T47D (cell line): ENCODE data around the gene LCMT1.
"Not testable (repeated sequence)": the region's sequence is repeated elsewhere in the genome, so short reads cannot be mapped to it uniquely, and the experiment has no call there.

Experiments
- DNase-seq, 2 experiments: peaks; one replicate each; pipeline versions ENCODE4 v3.0.0 to v3.0.0-alpha.2; 2011 to 2012; ENCODE audit warnings: low read depth in 1 of 2, low spot score in 1 of 2
- JUND ChIP-seq: IDR thresholded peaks from 2 replicates; pipeline ENCODE4 v1.6.1; 2012; ENCODE audit warnings: low read depth
- in situ Hi-C: cut with HindIII; loops from 2 replicates; pipeline ENCODE4 v1.10.0; 2016; ENCODE audit warnings: low sequenced_read_pairs, low pct_unique_long_range_greater_than_20kb

LCMT1 gene

DNA sequence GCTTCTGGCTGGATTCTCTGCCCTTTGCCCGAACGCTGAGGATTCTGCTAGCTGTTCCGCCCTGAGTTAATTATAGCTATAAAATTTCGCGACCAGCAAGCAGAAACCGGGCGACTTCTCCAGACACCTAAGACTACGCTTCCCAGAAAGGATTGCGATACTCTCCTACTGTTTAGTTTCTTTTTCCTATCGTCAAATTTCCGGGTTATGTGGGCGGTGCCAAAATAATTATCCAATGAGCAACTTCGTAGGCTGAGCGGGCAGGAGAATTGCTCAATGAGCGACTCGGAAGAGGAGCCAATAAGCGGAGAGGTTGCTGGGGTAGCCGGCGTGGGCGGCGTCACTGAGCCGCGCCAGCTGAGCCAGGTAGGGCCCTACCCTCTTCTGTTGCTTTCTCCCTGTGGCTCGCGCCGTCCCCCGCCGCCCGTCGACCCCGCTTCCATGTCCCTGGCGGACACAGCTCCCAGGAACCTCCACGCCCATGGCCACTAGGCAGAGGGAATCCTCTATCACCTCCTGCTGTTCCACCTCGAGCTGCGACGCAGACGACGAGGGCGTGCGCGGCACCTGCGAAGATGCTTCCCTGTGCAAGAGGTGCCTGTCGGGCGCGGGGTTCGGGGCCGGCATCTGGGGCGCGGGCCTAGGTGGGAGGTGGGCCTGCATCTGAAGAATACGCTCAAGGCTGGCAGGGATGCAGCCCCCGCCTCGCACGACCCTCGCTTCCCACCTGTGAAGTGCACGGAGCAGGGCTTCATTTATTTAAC is at the start of gene LCMT1:
LCMT1 (plus strand) TSS at position 340 of the 764 bp plus-strand sequence; CDS start at position 482, 142 bp downstream.
- no peak for TF ChIP-seq JUND
- peak; percentile 96 to 99 for DNase-seq
- in situ Hi-C loops = no loop called here

DNA sequence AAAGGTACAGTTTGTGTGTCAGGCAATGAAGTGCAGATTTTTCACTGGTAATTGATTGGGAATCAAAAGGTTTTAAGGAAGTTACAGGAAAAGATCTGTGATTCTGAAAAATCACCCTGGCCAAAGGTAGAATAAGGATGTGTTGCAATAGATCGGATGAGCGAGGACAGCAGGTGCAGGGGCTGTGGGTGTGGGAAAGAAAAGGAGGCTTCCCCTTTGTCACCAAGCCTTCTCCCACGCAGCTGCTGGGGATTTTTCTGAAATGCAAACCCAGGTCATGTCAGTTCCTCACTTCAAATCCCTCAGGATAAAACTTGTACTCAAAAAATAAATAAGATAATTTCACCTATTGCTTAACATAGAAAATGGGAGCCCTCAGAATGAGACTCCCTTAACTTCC is 48.4 kb upstream of the LCMT1 start:
- in situ Hi-C loops = no loop called here
- DNase-seq = no peak
- TF ChIP-seq JUND = no peak

DNA sequence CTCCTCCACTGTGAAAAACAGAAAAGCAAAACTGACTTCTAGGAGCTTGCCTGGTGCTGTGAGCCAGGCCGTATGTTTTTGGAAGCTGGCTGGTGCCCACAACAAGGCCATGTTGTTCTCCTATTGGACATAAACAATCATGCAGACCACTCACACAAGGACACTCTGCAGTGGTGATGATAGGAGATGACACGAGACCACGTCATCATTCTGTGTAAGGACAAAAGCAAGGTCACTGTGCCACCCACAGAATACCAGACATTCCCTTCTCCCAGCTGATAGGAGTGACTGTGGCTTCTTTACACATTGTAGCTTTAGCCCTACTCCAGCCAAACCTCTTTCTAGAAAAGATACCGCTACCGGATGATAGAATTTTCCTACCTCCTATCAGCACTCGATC is 47.7 kb upstream of the LCMT1 start:
- DNase-seq = no peak
- no peak for TF ChIP-seq JUND
- in situ Hi-C loops = no loop called here

DNA sequence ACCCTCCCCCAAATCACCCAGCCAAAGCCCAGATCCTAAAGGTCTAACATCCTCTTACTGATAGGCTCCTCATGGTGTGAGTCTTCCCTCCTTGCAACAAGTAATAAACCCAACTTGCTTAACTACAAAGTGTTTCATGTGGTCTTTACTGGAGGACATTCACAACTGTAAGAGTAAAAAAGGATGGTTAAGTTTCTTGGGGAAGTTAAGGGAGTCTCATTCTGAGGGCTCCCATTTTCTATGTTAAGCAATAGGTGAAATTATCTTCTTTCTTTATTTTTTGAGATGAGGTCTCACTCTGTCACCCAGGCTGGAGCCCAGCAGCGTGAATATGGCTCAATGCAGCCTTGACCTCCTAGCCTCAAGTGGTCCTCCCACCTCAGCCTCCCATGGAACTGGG is 47.3 kb upstream of the LCMT1 start:
- in situ Hi-C loops, DNase-seq: not testable (repeated sequence)

DNA sequence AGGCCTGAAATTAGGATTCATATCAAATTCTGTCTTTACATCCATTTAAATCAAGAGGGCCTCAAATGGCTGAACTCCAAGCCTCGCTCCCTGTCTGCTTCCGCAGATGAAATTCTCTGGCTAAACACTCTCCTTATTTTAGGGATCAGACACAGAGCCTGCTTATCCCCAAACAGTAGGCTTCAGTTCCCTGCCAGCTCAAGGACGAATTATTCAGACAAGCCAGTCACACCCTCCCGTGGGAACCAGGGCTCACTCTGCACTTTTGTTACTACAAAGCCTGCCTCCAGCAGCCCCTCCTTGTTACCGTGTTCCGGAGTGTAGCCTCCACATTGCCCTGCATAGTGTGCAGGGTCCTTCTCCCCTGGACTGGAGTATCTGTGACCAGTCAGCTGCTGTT is 46.6 kb upstream of the LCMT1 start:
- no peak for DNase-seq
- TF ChIP-seq JUND = no peak
- in situ Hi-C loops = no loop called here

DNA sequence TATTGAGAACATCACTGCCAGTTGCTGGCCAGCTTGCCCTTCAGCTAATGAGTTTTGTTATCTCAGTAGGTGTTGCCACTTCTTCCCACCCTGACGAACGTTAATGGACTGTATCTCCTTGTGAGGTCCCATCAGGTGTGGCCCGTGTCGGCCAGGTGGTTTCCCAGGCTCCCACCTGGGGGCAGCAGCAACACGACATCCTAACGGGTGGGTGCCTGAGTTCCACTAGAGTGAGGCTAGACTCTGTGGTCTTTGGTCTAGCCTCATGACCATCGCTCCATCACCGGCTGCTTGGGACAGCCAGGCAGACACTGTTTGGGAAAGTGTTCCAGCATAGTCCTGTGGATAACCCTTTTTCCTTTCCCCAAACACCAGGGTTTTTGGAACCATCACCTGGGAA is 45.6 kb upstream of the LCMT1 start:
- no peak for TF ChIP-seq JUND
- in situ Hi-C loops = no loop called here
- DNase-seq = no peak

DNA sequence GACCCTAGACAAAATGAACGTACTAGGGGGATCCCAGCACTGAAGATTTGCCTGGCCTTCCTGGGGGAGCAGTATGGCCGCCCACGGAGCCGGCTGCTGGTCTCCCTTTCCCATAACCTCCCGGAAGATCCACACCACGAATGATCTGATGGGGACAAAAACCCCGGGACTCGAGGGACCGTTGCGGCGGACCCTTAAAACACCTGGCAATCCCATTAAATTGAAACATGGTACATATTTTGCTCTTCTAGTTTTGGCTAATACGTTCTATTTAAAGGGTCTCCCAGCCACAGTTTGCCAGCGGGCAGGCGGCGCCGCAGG is 45.2 kb upstream of the LCMT1 start:
- DNase-seq = no peak
- no peak for TF ChIP-seq JUND
- in situ Hi-C loops = no loop called here

DNA sequence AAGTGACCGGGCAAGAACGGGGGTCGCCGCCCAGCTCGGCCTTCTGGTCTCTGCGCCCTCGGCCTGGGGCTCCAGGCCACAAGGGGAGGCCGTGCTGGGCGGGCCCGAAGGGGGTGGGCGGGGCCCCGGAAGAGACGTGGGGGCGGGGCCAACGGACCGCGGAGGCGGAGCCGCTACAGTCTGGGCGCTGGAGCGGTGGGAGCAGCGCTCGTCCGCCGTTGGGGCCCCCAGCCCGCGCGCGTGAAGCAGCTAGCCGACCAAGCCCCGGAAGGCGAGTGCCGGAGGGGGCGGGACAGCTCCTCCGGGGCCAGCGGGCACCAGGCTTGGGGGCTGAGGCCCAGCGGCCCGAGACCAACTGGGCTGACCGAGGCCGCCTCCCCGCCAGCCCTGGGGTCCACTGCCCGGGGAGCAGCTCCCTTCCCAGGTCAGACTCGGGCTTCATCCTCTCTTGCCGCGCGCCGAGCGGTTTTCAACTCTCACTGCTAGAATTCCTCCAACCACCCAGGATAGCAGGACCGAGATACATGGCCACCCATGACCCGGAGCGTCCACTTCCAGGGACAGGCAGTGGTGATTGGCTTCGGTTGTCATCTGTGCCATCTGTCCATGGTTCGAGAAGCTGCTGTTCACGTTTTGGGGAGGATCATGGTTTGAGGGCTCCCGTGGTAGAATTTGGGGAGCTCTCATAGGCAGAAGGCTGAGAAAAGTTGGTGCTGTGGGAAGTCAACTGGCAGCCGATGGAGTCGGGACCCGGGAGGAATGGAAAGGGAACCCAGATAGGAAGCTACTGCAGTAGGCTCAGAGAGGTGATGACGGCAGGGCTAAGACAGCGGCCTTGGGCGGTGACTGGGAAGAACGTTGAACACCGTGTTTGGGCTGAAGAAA is 44.6 kb upstream of the LCMT1 start:
- in situ Hi-C loops = no loop called here
- TF ChIP-seq JUND = no peak
- DNase-seq = peak; percentile 76 to 78

DNA sequence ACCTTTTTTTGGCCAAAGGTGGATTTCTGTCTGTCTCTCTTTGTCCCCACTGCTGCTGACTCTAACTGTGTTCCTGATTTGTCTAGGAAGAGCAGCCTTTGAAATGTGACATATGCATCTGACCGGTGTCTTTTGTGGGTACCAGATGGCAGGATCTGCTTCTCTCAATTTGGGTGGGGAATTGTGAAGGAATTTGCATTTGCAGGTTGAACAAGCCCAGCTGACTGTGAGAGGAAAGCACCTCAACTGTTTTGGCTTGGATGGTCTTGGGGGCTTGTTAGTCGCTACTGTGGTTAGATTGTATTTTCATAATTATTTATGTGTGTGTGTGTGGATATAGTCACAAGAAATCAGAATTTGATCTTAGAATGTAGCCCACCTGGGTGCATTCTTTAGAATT is 37.7 kb upstream of the LCMT1 start:
- in situ Hi-C loops = no loop called here
- TF ChIP-seq JUND = no peak
- no peak for DNase-seq

DNA sequence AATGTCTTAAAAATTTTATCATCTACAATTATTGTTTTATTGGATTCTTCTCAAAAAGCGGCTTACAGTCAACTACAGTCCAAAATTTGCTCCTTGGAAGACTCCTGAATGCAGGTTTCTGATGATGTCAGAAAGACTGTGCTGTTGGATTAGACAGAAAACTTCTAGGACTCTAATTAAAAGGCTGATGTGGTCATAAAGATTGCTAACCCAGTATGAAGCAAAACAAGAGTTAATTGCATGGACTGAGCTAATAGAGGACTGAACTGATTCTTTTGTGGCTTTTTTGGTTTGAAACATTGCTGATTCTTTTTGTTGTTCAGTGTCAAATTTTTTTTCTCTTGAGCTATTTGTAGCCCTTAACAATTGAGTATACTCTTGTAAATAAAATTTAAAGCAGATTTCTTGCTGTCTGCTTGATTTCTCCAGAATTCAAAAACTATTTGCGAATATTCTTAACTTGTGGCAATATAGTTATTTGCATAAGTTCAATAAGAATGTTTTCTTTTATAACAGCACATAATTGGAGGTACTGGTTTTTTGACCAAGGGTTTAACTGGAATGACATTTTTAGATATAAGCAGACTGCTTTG is 33.1 kb upstream of the LCMT1 start:
- TF ChIP-seq JUND = no peak
- in situ Hi-C loops = no loop called here
- no peak for DNase-seq

DNA sequence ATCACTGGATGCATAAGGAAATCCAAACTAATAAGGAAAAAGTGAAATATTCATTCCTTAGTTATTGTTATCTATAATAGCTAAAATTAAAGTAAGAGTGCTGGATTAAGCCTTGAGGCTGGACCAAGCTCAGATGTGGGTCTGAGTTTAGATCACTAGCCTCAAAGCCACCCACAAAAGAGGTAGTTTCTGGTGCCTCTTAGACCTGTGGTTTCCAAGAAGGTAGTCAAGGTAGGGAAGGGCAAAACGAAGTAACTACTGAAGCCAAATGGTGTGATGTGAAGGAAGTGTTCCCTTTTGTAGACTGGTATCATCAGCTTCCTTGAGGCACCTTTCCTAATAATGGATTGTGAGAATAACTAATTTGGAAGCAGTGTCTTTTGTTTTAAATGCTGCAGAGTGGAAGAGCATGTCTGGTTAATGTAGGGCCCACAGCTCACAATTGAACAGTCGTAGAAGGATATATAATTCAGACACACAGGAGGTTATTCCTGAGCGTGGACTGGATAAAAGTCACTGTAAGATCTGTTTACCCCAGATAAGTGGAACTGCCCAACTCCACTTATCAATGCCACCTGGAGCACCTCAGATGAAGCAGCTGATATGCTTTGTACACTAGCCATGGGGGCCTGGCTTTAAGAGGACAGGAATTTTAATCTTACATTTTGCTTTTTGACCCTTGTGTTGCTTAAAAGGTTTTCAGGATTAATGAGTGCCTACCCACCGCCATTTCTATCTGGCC is 31.7 kb upstream of the LCMT1 start:
- in situ Hi-C loops = no loop called here
- TF ChIP-seq JUND = no peak
- DNase-seq = no peak

DNA sequence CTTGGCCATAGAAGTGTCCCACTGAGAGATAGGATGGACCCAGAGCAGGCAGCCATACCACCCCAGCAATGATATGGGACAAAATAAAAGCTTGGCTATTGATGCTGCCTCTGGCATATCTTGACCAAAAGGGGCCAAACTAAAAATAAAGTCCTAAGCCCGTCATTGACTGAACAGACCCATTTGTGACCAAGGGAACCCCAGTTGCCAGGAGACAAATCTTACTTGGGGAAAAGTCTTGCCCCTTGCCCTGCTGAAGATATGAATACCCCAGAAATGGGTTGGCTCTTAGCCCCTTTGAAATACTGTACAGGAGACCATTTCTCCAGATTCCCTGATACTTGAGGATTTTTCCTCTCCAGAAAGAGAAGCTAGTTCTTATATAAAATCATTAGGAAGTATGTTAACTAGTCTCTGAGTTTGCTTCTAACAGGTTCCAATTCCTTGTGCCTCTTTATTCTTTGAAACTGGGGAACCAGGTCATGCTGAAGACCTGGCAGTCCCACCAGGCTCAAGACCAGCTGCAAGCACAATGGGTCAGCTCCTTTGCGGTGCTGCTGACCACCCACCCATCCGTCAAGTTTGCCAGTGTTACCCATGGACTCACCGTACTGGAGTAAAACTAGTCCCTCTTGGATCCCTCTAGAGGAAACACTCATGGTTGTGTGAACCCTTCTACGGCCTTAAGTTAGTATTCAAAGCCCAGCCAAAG is 31.0 kb upstream of the LCMT1 start:
- in situ Hi-C loops = no loop called here
- TF ChIP-seq JUND = no peak

More for the DNA sequence above, 31.0 kb upstream of the LCMT1 start:
- DNase-seq = no peak
